ENCODE results near the gene GJC3.

GRCh38 chr7:99974681-99975080 lies 45.3 kb upstream of the GJC3 start:
- TF ChIP-seq, protein P1, sequence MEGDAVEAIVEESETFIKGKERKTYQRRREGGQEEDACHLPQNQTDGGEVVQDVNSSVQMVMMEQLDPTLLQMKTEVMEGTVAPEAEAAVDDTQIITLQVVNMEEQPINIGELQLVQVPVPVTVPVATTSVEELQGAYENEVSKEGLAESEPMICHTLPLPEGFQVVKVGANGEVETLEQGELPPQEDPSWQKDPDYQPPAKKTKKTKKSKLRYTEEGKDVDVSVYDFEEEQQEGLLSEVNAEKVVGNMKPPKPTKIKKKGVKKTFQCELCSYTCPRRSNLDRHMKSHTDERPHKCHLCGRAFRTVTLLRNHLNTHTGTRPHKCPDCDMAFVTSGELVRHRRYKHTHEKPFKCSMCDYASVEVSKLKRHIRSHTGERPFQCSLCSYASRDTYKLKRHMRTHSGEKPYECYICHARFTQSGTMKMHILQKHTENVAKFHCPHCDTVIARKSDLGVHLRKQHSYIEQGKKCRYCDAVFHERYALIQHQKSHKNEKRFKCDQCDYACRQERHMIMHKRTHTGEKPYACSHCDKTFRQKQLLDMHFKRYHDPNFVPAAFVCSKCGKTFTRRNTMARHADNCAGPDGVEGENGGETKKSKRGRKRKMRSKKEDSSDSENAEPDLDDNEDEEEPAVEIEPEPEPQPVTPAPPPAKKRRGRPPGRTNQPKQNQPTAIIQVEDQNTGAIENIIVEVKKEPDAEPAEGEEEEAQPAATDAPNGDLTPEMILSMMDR (conservative IDR thresholded peaks at IDR 0.05), result no peak
- no peak for TF ChIP-seq ZFX (IDR thresholded peaks at IDR 0.05)
